GM12801 (cell line): ENCODE results near the gene ABR.

Source experiments
- TF ChIP-seq, protein P1 (sequence below): IDR thresholded peaks from one replicate; pipeline ENCODE4 v1.5.1; 2011; ENCODE audit warnings: control low read depth; ENCODE audit not compliant: insufficient read length; ENCODE audit errors: extremely low read depth

The ABR gene

GRCh38 chr17:1074886-1075605, 104.7 kb downstream of the ABR start:
- TF ChIP-seq, protein P1, sequence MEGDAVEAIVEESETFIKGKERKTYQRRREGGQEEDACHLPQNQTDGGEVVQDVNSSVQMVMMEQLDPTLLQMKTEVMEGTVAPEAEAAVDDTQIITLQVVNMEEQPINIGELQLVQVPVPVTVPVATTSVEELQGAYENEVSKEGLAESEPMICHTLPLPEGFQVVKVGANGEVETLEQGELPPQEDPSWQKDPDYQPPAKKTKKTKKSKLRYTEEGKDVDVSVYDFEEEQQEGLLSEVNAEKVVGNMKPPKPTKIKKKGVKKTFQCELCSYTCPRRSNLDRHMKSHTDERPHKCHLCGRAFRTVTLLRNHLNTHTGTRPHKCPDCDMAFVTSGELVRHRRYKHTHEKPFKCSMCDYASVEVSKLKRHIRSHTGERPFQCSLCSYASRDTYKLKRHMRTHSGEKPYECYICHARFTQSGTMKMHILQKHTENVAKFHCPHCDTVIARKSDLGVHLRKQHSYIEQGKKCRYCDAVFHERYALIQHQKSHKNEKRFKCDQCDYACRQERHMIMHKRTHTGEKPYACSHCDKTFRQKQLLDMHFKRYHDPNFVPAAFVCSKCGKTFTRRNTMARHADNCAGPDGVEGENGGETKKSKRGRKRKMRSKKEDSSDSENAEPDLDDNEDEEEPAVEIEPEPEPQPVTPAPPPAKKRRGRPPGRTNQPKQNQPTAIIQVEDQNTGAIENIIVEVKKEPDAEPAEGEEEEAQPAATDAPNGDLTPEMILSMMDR: no peak

DNA sequence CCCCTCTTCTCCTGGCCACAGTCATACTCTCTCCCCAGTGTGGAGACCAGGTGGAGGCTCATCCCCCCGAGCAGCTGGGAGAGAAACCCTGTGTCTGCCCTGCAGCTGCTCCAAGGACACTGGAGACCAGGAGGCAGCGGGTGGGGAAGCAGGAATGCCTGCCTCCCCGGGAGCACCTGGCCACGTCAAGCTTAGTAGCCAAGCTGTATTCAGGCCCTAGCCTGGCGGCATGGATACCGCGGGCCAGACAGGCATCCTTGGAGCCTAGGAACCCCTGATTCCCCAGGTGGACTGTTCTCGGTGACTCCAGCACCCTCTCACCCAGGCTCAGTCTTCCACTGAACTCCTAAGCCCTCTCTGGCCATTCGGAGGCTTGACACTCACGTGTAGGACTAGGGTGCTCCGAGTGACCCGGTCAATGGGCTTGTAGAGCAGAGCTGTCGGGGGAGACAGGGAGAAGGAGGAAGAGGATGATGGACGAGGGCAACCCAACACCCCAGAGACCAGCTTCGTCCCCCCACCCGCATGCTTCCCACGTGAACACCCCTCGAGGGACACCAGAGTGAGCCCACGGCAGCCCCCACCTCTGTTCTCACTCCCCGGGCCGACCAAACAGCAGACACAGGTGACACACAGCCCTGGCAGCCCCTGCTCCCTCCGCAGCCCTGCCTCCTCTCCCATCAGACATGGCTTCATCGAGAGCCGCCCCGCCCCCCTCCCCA, 106.4 kb downstream of the ABR start:
- TF ChIP-seq, protein P1: no peak

DNA sequence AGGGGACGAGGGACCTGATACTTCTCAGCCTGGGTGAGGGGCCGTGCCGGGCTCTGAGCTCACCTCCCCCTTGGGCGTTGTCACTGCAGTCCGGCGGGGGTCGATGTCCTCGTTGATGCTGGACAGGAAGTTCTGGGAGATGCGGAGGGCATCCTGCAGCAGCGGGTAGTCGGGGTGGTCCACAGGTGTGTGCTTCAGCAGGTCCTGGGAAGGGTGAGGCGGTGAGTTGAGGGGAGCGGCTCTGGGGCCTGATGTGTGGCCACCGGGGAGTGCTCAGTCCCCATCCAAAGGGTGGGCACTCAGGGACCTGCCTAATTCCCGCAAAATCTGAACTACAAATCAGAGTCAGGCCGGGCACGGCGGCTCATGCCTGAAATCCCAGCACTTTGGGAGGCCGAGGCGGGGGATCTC, 107.2 kb downstream of the ABR start:
- TF ChIP-seq, protein P1: no peak

GRCh38 chr17:1071103-1071825, 108.5 kb downstream of the ABR start:
- TF ChIP-seq, protein P1: no peak

GRCh38 chr17:1070411-1070810, 109.4 kb downstream of the ABR start:
- TF ChIP-seq, protein P1: no peak

GRCh38 chr17:1069847-1070246, 109.9 kb downstream of the ABR start:
- TF ChIP-seq, protein P1: no peak

DNA sequence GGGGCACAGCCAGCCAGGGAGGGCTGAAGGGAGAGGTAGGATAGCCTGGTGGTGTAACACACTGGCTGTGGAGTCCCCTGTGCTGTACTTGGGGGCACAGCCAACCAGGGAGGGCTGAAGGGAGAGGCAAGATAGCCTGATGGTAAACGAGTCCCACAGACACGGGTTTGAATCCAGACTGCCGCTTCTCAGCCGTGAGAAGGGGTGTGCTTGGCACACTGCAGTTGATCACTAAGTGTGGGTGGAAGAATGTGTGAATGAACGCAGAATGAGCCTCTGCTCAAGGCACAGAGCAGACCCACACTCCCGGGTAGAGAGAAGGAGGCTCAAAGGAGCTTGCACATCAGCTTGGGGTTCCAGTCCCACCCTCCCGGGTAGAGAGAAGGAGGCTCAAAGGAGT, 111.4 kb downstream of the ABR start:
- TF ChIP-seq, protein P1: no peak
